NCI-H1105 (cell line): ENCODE results near the gene ALDH6A1.
"Not testable (repeated sequence)": the region's sequence is repeated elsewhere in the genome, so short reads cannot be mapped to it uniquely, and the experiment has no call there.

Experiments used
- DNase-seq: peaks from one replicate; lab custom pipeline; 2025; lab: John Stamatoyannopoulos, UW

The ALDH6A1 gene

GRCh38 chr14:74084277-74085046 is at the start of gene ALDH6A1, which contains the start of gene LIN52:
Gene ALDH6A1, minus strand, starts transcription at chr14:74084453. Its CDS starts 59 bp downstream, at chr14:74084394.
Gene LIN52, plus strand, starts transcription at chr14:74084956. Its CDS starts 19 bp downstream, at chr14:74084975.
- DNase-seq: peak; percentile 100

- DNase-seq: no peak
Measured at GRCh38 chr14:74127634-74128033, 43.4 kb upstream of the ALDH6A1 start.

- no peak for DNase-seq
Measured at GRCh38 chr14:74126315-74127013, 42.2 kb upstream of the ALDH6A1 start.

DNA sequence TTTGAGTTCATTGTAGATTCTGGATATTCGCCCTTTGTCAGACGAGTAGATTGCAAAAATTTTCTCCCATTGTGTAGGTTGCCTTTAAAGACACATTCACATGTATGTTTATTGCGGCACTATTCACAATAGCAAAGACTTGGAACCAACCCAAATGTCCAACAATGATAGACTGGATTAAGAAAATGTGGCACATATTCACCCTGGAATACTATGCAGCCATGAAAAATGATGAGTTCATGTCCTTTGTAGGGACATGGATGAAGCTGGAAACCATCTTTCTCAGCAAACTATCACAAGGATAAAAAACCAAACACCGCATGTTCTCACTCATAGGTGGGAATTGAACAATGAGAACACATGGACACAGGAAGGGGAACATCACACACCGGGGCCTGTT is 41.2 kb upstream of the ALDH6A1 start:
- not testable (repeated sequence) for DNase-seq

DNA sequence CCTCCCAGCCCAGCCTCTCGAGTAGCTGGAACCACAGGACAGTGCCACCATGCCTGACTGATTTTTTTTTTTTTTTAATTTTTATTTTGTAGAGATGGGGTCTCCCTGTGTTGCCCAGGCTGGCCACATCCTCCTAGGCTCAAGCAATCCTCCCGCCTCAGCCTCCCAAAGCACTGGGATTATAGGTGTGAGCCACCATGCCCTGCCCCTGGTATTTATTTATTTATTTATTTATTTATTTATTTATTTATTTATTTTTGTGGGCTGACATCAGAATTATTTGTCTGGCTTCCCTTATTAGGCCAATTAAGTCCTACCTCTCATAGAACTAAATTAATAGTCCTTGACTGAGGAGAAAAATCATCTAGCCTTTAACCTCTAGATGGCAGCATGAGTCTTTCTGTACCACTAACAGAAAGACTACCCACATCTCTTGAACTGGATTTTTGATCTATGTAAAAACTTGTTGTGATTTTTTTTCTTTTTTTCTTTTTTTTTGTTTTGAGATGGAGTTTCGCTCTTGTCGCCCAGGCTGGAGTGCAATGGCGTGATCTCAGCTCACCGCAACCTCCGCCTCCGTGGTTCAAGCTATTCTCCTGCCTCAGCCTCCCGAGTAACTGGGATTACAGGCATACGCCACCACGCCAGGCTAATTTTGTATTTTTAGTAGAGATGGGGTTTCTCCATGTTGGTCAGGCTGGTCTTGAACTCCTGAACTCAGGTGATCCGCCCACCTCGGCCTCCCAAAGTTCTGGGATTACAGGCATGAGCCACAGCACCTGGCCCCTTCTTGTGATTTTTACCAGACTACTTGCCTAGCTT is 27.4 kb upstream of the ALDH6A1 start:
- peak; percentile 54 for DNase-seq

- no peak for DNase-seq
Measured at GRCh38 chr14:74109369-74109768, 25.1 kb upstream of the ALDH6A1 start.

DNA sequence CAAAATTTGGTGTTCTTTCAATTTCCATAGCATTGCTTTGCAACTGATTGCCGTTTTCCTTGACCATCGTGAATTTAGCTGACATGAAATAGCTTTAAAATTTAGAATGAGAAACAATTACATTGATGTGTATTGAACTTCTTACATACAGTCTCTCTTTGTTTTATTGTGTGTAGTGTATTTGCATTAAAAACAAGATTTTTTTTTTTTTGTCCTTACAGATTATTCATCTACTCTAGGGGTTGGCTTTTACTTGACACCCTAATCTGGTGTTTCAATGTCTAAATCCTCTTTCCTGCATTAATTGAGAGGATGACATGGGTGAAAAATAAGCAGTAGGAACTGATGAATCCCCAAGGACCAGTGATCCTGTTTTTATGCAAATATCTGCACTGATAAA is 21.1 kb upstream of the ALDH6A1 start:
- no peak for DNase-seq

DNA sequence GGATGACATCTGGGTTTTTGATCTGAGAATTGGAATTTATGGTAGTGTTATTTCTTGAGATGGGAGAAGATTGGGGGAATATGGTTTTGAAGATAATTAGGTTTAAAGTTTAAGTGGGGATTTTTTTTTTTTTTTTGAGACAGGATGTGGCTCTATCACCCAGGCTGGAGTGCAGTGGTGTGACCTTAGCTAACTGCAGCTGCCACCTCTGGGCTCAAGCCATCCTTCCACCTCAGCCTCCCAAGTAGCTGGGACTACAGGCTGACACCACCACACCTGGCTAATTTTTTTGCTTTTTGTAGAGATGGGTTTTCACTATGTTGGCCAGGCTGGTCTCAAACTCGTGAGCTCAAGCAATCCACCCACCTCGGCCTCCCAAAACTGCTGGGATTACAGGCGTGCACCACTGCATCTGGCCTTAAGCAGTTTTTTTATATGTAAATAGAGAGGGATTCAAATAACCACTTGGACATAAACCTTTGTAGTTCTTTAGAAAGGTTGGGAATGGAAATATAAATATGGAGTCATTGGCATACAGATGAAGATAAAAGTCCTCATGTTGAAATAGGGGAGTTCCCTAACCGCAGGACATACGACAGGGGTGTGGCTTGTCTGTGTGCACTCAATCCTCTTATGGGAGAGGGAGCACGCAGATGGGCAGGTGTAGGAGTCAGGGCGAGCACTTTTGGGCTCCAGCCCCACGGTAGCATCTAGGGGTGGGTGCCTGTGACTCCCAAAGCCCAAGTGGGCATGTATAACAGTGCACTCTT is 5.2 kb upstream of the ALDH6A1 start:
- DNase-seq: no peak

DNA sequence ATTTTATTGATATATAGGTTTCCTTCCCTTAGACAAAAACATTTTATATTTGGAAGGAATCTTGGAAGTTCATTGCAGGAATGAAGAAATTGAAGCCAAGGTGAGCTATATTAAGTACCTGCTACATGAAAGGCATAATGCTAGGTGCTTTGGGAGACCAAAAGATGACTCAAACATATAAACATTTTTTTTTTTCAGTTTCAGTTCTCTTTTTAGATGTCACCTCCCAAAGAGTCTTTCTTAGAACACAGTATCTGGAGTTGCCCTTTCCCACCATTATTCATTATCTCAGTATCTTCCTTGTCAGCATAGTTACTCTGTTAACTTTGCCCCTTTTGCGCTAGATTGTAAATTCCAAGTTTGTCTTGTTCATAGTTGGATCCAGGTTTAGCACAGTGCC is 1.6 kb upstream of the ALDH6A1 start:
- DNase-seq: no peak

DNA sequence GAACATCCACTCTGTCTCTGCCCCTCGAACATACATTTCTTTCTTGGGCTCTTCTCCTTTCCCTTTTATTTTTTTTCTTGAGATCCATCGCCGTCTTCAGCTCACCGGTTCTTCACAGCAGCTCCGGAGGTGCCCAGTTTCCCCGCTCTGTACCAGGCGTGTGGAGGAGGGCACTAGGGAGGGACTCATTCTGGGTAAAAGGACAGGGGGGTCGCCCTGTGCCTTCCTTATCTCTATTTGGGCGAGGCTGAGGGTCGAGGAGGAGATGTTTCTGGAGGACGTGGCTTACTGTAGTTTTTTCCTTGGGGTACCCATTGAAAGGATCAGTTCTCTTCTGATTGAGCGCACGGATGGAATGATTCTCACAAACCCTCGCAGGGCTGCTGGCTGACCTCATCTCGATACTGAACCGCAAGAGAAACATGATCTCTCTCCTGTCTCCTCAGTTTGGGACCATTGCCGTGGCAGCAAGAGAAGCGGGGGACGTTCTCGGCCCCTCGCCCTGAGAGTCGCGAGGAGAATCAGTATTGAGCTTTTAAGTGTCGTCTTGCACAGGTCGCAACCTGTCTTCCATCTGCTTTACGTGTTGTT is 889 bp upstream of the ALDH6A1 start:
- no peak for DNase-seq

DNA sequence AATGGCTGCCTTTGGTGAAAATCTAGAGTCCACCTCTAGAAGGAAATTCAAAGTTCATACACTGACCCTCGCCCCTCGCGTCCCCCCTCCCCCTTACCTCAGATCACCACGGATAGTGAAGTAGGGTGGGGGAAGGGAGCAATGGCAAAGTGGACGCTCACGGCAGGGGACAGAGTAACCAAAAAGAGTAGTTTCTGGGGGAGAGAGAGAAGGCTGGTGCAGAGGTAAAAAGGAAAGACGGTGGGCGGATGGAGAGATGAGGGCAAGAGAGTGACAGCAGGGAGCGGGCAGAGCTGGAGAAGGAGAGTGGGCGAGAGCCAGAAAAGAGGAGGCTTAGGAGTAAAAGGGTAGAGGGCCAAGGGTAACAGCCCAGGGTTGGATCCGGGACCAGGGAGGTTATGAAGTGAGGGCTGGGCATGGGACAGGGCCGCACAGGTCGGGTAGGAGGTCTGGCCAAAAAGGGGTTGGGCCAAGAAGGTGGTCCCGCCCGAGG is 423 bp downstream of the ALDH6A1 start:
- DNase-seq: no peak

DNA sequence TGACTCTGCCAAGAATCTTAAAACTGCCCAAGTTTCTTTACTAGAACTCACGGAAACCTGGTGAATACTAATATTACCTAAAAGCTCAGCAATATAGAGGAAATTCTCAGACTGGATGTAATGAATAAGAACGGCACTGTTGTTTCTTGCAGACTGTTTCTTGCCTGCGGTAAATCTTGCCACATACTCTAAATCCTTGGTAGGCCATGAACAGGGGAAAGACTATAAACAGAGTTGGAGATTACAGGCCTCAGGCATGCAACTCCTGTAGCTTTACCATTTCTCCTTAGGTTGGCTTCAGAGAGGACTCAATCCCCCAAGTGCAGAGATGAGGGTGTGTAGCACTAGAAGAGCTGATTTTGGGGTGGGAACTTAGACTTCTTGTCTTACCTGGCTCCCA is 1.1 kb downstream of the ALDH6A1 start:
- no peak for DNase-seq

DNA sequence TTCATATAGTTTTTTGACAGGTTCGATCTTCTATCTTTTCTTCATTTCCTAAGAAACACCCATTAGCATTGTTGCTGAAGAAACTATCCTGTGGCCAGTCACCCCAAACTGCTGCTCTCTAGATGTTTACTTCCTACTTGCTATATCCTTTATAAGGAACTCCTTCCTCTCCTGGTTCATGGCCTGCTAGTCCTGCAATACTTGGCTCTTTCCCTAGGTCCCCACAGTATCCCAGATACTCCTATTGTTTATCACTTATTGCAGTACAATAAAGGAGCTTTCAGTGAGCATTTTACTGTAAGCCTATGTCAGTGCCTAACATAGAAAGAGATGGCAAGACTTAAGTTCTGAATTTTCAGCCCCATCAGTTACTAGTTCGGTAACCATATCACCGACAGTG is 2.8 kb downstream of the ALDH6A1 start:
- no peak for DNase-seq

DNA sequence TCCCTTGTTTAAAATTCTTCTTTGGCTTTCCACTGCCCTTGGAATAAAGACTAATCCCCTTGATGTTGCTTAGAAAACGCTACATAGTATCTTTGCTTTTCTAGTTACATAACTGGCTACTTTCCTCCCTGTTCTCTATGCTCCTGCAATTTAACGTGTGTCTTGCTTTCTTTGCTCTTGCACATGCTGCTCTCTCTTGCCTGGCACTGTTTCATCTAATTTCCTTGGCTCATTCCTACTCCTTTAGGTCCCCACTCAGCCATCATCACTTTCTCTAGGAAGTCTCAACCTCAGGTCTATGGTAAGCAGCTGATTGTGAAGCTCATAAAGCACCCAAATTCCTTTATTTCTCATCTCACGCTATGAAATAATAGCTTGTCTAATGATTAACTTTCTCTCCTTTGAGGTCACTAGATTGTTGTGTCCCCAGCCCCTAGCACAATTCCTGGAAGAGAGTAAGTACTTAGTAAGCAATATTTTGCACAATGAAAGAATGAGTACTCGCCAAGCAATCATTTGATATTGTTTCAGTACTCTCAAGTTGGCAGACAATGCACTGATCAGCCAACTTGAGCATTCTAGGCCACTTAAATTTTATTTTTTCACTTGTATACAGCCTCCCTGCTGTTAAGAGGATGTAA is 3.3 kb downstream of the ALDH6A1 start:
- DNase-seq: no peak

DNA sequence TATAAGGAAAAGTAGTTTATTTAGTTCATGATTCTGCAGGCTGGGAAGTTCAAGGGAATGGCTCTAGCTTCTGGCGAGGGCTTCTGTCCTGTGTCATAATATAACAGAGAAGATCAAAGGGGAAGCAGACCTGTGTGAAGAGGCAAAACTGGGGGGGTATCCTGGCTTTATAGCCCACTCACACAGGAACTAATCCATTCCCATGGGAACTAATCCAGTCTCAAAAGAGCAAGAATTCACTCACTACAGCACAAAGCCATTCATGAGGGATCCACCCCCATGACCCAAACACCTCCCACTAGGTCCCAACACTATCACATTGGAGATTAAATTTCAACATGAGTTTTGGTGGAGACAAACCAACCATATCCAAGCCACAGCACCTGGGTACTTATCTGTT is 6.9 kb downstream of the ALDH6A1 start:
- no peak for DNase-seq

- DNase-seq: no peak
Measured at GRCh38 chr14:74065746-74066575, 18.3 kb downstream of the ALDH6A1 start.

DNA sequence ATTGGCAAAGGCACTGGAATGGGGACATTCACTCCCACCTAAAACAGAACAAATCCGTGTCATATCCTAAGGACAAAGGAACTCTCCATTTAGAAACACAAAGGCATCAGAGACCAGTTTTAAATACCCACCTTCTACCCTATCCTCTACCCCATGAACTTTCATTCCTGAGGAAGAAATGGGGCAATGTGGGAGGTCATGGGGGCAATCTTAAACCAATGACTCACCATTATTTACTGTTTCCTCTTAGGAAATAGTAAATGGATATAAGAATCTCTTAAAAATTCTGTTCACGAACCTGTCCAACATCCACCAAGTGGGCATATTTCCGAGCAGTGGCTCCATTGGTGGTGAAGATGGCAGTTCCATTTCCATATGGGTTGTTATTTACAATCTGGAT is 19.4 kb downstream of the ALDH6A1 start:
- no peak for DNase-seq

- no peak for DNase-seq
Measured at GRCh38 chr14:74064426-74064825, 19.8 kb downstream of the ALDH6A1 start.

DNA sequence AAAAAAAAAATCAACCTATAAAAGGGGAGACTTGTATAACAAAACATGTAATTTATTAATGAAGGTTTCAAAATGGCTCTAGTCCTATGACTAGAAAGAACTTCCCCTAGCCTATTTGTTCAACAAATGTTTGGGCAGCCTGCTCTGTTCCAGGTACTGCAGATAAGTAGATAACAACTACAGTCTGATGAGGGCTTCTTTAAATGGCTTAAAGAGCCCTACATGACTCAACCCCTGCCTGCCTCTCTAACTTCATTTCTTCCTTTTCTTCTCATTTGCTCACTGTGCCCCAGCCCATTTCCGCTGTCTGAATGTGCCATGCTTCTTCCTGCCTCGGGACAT is 21.5 kb downstream of the ALDH6A1 start:
- DNase-seq: no peak
